GM12878 (cell line): ENCODE measurements around the gene SET. TPM values are rescaled to one million over a fixed set of nuclear protein-coding genes. Genes with fewer than 3 reads are reported as not detected.
"Not testable (repeated sequence)": the region's sequence is repeated elsewhere in the genome, so short reads cannot be mapped to it uniquely, and the experiment has no call there.

Source experiments
- ATAC-seq: fragments of 200-7000 bp; cut with Tn5 transposase; 3 replicates; pipeline ENCODE4 v1.9.1; 2020; ENCODE audit warnings: mild to moderate bottlenecking, moderate library complexity
- BruUV-seq: library from RNA; stranded (reverse); fragments of 400-500 nt; replicated peaks from 2 replicates; lab custom pipeline; 2021; lab: Mats Ljungman, UMichigan
- CTCF ChIA-PET: fragments of 300-600 bp; sonication (Branson Sonifier 250); formaldehyde crosslinking; extraction: SDS; loops from one replicate; lab custom pipeline; 2021; ENCODE audit warnings: inconsistent platforms; lab: Yijun Ruan, JAX
- POLR2A ChIA-PET: fragments of 350-600 bp; formaldehyde crosslinking; extraction: SDS; loops from one replicate; lab custom pipeline; 2021; ENCODE audit warnings: inconsistent platforms; lab: Charles Lee
- RAD21 ChIA-PET: fragments of 300-600 bp; sonication (Branson Sonifier 250); formaldehyde crosslinking; loops from one replicate; lab custom pipeline; 2023; ENCODE audit warnings: antibody characterized with exemption; ENCODE audit not compliant: unreplicated experiment; lab: Charles Lee
- SMC1A ChIA-PET: fragments of 300-600 bp; sonication (Branson Sonifier 250); formaldehyde crosslinking; loops from one replicate; lab custom pipeline; 2023; ENCODE audit not compliant: unreplicated experiment, uncharacterized antibody; lab: Charles Lee
- DNase-seq: peaks from one replicate; pipeline ENCODE4 v3.0.0-alpha.2; 2011; ENCODE audit warnings: low read depth, low spot score
- FAIRE-seq: peaks from 3 replicates; lab custom pipeline; 2011; peaks lifted over from hg19 to GRCh38; lab: Jason Lieb, UNC
- H2AFZ ChIP-seq: 2 replicates; pipeline ENCODE4 v1.6.0; 2011; ENCODE audit warnings: low read depth, low read length, control low read depth; ENCODE audit not compliant: control insufficient read depth
- H3K27ac ChIP-seq: 2 replicates; pipeline ENCODE4 v1.5.1; 2011; ENCODE audit warnings: control low read depth; ENCODE audit not compliant: control insufficient read depth, insufficient read depth
- H3K27me3 ChIP-seq, 2 experiments: replicated peaks in 1 of 2; 2 replicates each; pipeline versions ENCODE4 v1.6.0 to v1.6.1; 2011; ENCODE audit warnings: low read length in 1 of 2; ENCODE audit not compliant: control insufficient read depth in 2 of 2, insufficient read depth in 2 of 2
- H3K36me3 ChIP-seq, 2 experiments: 2 replicates each; pipeline ENCODE4 v1.5.1; 2011; ENCODE audit warnings: low read length in 1 of 2; ENCODE audit not compliant: control insufficient read depth in 2 of 2, insufficient read depth in 2 of 2
- H3K4me1 ChIP-seq: 2 replicates; pipeline ENCODE4 v1.6.1; 2011; ENCODE audit warnings: mild to moderate bottlenecking, low read length, moderate library complexity, mixed read lengths; ENCODE audit not compliant: control insufficient read depth, insufficient read depth
- H3K4me2 ChIP-seq: 2 replicates; pipeline ENCODE4 v1.6.0; 2011; ENCODE audit warnings: control low read depth; ENCODE audit not compliant: control insufficient read depth, insufficient read depth
- H3K4me3 ChIP-seq: fragments of 200-600 bp; sonication (generic); 2 replicates; pipeline ENCODE4 v1.5.1; 2016
- H3K79me2 ChIP-seq: 2 replicates; pipeline ENCODE4 v1.6.0; 2011; ENCODE audit warnings: low read length; ENCODE audit not compliant: control insufficient read depth, insufficient read depth
- H3K9ac ChIP-seq: 2 replicates; pipeline ENCODE4 v1.8.0; 2011; ENCODE audit warnings: low read length, control low read depth, mixed read lengths; ENCODE audit not compliant: control insufficient read depth, insufficient read depth
- H3K9me3 ChIP-seq: replicated peaks from 3 replicates; pipeline ENCODE4 v1.5.1; 2011; ENCODE audit warnings: mild to moderate bottlenecking, low read length; ENCODE audit not compliant: control insufficient read depth, insufficient read depth
- H4K20me1 ChIP-seq: 2 replicates; pipeline ENCODE4 v1.6.0; 2011; ENCODE audit not compliant: control insufficient read depth, insufficient read depth
- ESRRA ChIP-seq: IDR thresholded peaks from 2 replicates; pipeline ENCODE4 v1.6.1; 2012; ENCODE audit warnings: mild to moderate bottlenecking, low read length, improper control_type of control experiment
- KDM1A ChIP-seq: fragments of 200-600 bp; sonication (generic); IDR thresholded peaks from 2 replicates; pipeline ENCODE4 v1.6.1; 2016; ENCODE audit warnings: borderline replicate concordance
- NFYB ChIP-seq: IDR thresholded peaks from 2 replicates; pipeline ENCODE4 v1.6.1; 2011; ENCODE audit warnings: low read depth, mild to moderate bottlenecking, low read length, improper control_type of control experiment, moderate library complexity; ENCODE audit not compliant: insufficient read depth
- NR2F1 ChIP-seq: fragments of 450-650 bp; conservative IDR thresholded peaks from 2 replicates; pipeline ENCODE4 v1.6.1; 2017; ENCODE audit warnings: mild to moderate bottlenecking
- WGBS: methylation state at CpG from one replicate; pipeline ENCODE4 v1.1.6; 2016; ENCODE audit warnings: low lambda C conversion rate; ENCODE audit not compliant: insufficient replicate concordance, insufficient coverage; ENCODE audit errors: missing lambda C conversion rate; 5-methylcytosine and 5-hydroxymethylcytosine counted together
- in situ Hi-C: fragments of 300-500 bp; cut with MboI; formaldehyde crosslinking; loops from 9 replicates; pipeline ENCODE4 v1.14.3; 2018; ENCODE audit warnings: mixed read lengths
- intact Hi-C: fragments of 100-400 bp; cut with micrococcal nuclease; formaldehyde crosslinking; loops from one replicate; pipeline ENCODE4 v1.14.2; 2022; ENCODE audit not compliant: unreplicated experiment
- polyA plus RNA-seq, 11 experiments: library from polyadenylated mRNA; depleted of rRNA in 4 of 11; unstranded in 6 of 11; stranded (reverse) in 5 of 11; fragments of >200 nt; fragmentation: Nextera tagmentation in 4 of 11; fragmentation: Illumina TruSeq in 1 of 11; extraction: Ambion mirVana in 4 of 11; extraction: Trizol in 1 of 11; gene quantifications; 1 replicate in 1 of 11; 2 replicates in 10 of 11; pipeline versions ENCODE4 v1.2.1 to v1.2.3, GENCODE V29; 2011 to 2016; ENCODE audit warnings: inconsistent platforms in 2 of 11, missing spikeins in 2 of 11, low read depth in 1 of 11
- total RNA-seq, 4 experiments: library from RNA; depleted of rRNA in 3 of 4; stranded (reverse); fragments of >200 nt in 3 of 4; fragmentation: Illumina TruSeq in 1 of 4; extraction: Trizol in 1 of 4; gene quantifications; 2 replicates each; pipeline versions ENCODE4 v1.2.1 to v1.2.3, GENCODE V29; 2013 to 2021

Gene SET
- total and polyA plus RNA-seq, 10 of the 15 experiments (the other 5 are each of a cell fraction or from before 2014, with no cell fraction given) = 284 to 706 (median 445) TPM

- H3K4me1 ChIP-seq, DNase-seq, H4K20me1 ChIP-seq, H2AFZ ChIP-seq, BruUV-seq, ATAC-seq, H3K9ac ChIP-seq, H3K79me2 ChIP-seq, H3K27ac ChIP-seq, H3K9me3 ChIP-seq, H3K4me2 ChIP-seq, RAD21 ChIA-PET, H3K27me3 ChIP-seq, H3K4me3 ChIP-seq, H3K36me3 ChIP-seq, intact Hi-C loops, FAIRE-seq, in situ Hi-C loops: not testable (repeated sequence)
- CTCF ChIA-PET = interaction anchor here (1.6 to 1.7 kb wide), 2 partner anchors 9 to 56 kb away, joined by 6 to 7 read pairs; no protein-coding TSS in a partner anchor
- SMC1A ChIA-PET = interaction anchor here (0.6 to 1.8 kb wide), 4 partner anchors 17 to 119 kb away, joined by 3 to 8 read pairs (median 4); partner anchors contain the start of gene ENDOG
- POLR2A ChIA-PET = interaction anchor here (0.6 to 1.0 kb wide), 3 partner anchors 8 to 230 kb away, joined by 3 to 7 read pairs (median 4); no protein-coding TSS in a partner anchor
- 95% methylated on average over 28 of the region's 30 CpGs for WGBS
Observed at GRCh38 chr9:128699096-128699795, 10.2 kb downstream of the SET start.

DNA sequence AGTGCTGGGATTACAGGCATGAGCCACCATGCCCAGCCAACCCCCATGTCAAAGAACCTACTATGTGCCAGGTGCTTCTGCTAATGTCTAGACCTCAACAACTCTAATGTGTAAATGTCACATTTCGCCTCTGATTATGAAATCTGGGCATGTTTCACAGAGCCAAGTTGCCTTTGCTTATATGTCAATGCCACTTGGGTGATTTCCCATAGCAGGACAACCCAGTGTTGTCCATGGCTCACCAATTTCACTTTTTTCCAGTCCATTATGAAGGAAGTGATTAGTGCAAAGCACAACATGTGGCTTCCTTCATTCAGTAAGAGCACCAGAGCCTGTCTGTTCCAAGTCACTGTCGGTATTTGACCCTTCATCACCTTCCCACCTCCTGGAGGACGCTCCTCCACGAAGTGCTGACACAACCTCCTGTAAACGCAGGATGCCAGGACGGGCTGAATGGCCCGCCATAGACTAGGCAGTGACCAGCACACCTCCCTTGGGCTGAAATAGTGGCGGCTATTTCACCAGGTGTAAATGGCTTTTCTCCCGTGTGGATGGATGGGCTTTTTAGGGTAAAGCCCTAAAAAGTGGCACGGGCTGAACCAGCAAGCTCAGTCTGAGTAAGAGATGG, 12.3 kb downstream of the SET start:
- ChIA-PET POLR2A (no interaction called here), SMC1A (interaction anchor here (0.9 to 1.4 kb wide), 3 partner anchors 9 to 64 kb away, joined by 3 to 4 read pairs (median 3); no protein-coding TSS in a partner anchor), RAD21 (interaction anchor here (1.3 kb wide), 1 partner anchor 117 kb away, joined by 8 read pairs; the partner anchor contains the start of gene ENDOG), CTCF (interaction anchor here (0.8 to 1.7 kb wide), 14 partner anchors 8 to 228 kb away, joined by 3 to 13 read pairs (median 4); partner anchors contain the start of gene ZDHHC12)
- intact Hi-C loops = no loop called here
- peaks cover 3% of the 10 kb centered on the region; the same call in 1 of the 2 replicates for H3K4me1 ChIP-seq
- H2AFZ ChIP-seq = no peak overlapping the region
- FAIRE-seq (no peak), ATAC-seq (no peak), DNase-seq (no peak)
- H3K27me3 ChIP-seq = no peaks in the 10 kb centered on the region
- no TSS peak for BruUV-seq
- no peak overlapping the region for H3K9ac ChIP-seq
- TF ChIP-seq NR2F1 (no peak), KDM1A (no peak), NFYB (no peak), ESRRA (no peak)
- no peaks in the 10 kb centered on the region for H3K9me3 ChIP-seq
- no peaks in the 10 kb centered on the region; the same call in 1 of the 2 replicates for H4K20me1 ChIP-seq
- H3K4me2 ChIP-seq = 0 out of 2 replicates have a peak overlapping the region, but pooled peaks have one; percentile 17
- 87% methylated on average over 10 of the region's 10 CpGs for WGBS
- H3K79me2 ChIP-seq = no peaks in the 10 kb centered on the region
- H3K36me3 ChIP-seq = no peaks in the 10 kb centered on the region; a peak in 1 of 4 replicates
- no peak overlapping the region for H3K4me3 ChIP-seq
- in situ Hi-C loops = no loop called here
- H3K27ac ChIP-seq = no peak overlapping the region
